HEK293 (cell line): ENCODE data around the gene OR13C4.

Experiments
- CTCF ChIA-PET: fragments of 350-600 bp; formaldehyde crosslinking; extraction: SDS; loops from one replicate; lab custom pipeline; 2021; ENCODE audit warnings: antibody characterized with exemption; lab: Yijun Ruan, JAX
- POLR2A ChIA-PET: fragments of 300-600 bp; formaldehyde crosslinking; extraction: SDS; loops from one replicate; lab custom pipeline; 2020; ENCODE audit warnings: antibody characterized with exemption, inconsistent platforms; lab: Yijun Ruan, JAX
- H3K27ac ChIP-seq: fragments of 200-500 bp; sonication (Bioruptor generic); 2 replicates; pipeline ENCODE4 v1.5.1; 2014; ENCODE audit warnings: low read depth, low read length, control low read depth, inconsistent platforms; ENCODE audit errors: extremely low read depth
- H3K36me3 ChIP-seq, 2 experiments: fragments of 200-500 bp in 1 of 2; sonication (Bioruptor generic) in 1 of 2; 1 replicate in 1 of 2; 2 replicates in 1 of 2; pipeline ENCODE4 v1.5.1; 2014 to 2017; ENCODE audit warnings: inconsistent platforms in 2 of 2, low read length in 2 of 2; ENCODE audit not compliant: control insufficient read depth in 2 of 2, insufficient read depth in 1 of 2
- H3K4me1 ChIP-seq: fragments of 200-500 bp; sonication (Bioruptor generic); 2 replicates; pipeline ENCODE4 v1.5.1; 2014; ENCODE audit warnings: mild to moderate bottlenecking, low read length, inconsistent platforms; ENCODE audit not compliant: control insufficient read depth, insufficient read depth
- H3K4me3 ChIP-seq: 2 replicates; pipeline ENCODE4 v1.5.1; 2011; ENCODE audit warnings: low read depth, mild to moderate bottlenecking, control low read depth, low read length, moderate library complexity
- H3K9me3 ChIP-seq: fragments of 200-500 bp; sonication (Bioruptor generic); 2 replicates; pipeline ENCODE4 v1.5.1; 2014; ENCODE audit warnings: low read depth, low read length, inconsistent platforms; ENCODE audit not compliant: control insufficient read depth, insufficient read depth
- KLF16 ChIP-seq: fragments of 450-650 bp; formaldehyde crosslinking; IDR thresholded peaks from 2 replicates; pipeline ENCODE4 v1.5.1; 2017; ENCODE audit warnings: missing biosample characterization, missing genetic modification characterization
- YY1 ChIP-seq: fragments of 450-650 bp; formaldehyde crosslinking; IDR thresholded peaks from 2 replicates; pipeline ENCODE4 v1.5.1; 2018; ENCODE audit warnings: missing biosample characterization, missing genetic modification characterization
- ZBTB1 ChIP-seq: fragments of 450-650 bp; formaldehyde crosslinking; IDR thresholded peaks from 2 replicates; pipeline ENCODE4 v1.5.1; 2016; ENCODE audit warnings: missing biosample characterization, missing genetic modification characterization
- ZBTB49 ChIP-seq: fragments of 450-650 bp; formaldehyde crosslinking; IDR thresholded peaks from 2 replicates; pipeline ENCODE4 v1.5.1; 2016; ENCODE audit warnings: missing biosample characterization, missing genetic modification characterization, low read depth
- ZFHX2 ChIP-seq: fragments of 450-650 bp; formaldehyde crosslinking; conservative IDR thresholded peaks from 2 replicates; pipeline ENCODE4 v1.5.1; 2016; ENCODE audit warnings: missing biosample characterization, missing genetic modification characterization
- ZNF239 ChIP-seq: fragments of 450-650 bp; formaldehyde crosslinking; IDR thresholded peaks from 2 replicates; pipeline ENCODE4 v1.5.1; 2016; ENCODE audit warnings: missing biosample characterization, missing genetic modification characterization
- ZNF274 ChIP-seq, 2 experiments: fragments of 200-500 bp in 1 of 2; fragments of 450-650 bp in 1 of 2; sonication (Bioruptor generic) in 1 of 2; formaldehyde crosslinking in 1 of 2; IDR thresholded peaks; 2 replicates each; pipeline versions ENCODE4 v1.5.1 to v1.6.1; 2014 to 2016; ENCODE audit warnings: borderline replicate concordance in 1 of 2, inconsistent platforms in 1 of 2, low read length in 1 of 2, missing biosample characterization in 1 of 2, missing genetic modification characterization in 1 of 2
- ZNF311 ChIP-seq: fragments of 450-650 bp; formaldehyde crosslinking; IDR thresholded peaks from 2 replicates; pipeline ENCODE4 v1.5.1; 2017; ENCODE audit warnings: missing biosample characterization, missing genetic modification characterization, borderline replicate concordance
- ZNF398 ChIP-seq: fragments of 450-650 bp; formaldehyde crosslinking; IDR thresholded peaks from 2 replicates; pipeline ENCODE4 v1.5.1; 2017; ENCODE audit warnings: missing biosample characterization, missing genetic modification characterization
- ZNF426 ChIP-seq: fragments of 450-650 bp; formaldehyde crosslinking; IDR thresholded peaks from 2 replicates; pipeline ENCODE4 v1.5.1; 2017; ENCODE audit warnings: missing biosample characterization, missing genetic modification characterization, mild to moderate bottlenecking, inconsistent platforms, moderate library complexity
- ZNF623 ChIP-seq: fragments of 450-650 bp; formaldehyde crosslinking; IDR thresholded peaks from 2 replicates; pipeline ENCODE4 v1.5.1; 2016; ENCODE audit warnings: missing biosample characterization, missing genetic modification characterization
- ZNF629 ChIP-seq: fragments of 450-650 bp; formaldehyde crosslinking; IDR thresholded peaks from 2 replicates; pipeline ENCODE4 v1.5.1; 2017; ENCODE audit warnings: missing biosample characterization, missing genetic modification characterization
- ZNF747 ChIP-seq: fragments of 450-650 bp; formaldehyde crosslinking; IDR thresholded peaks from 2 replicates; pipeline ENCODE4 v1.5.1; 2016; ENCODE audit warnings: missing biosample characterization, missing genetic modification characterization
- TF ChIP-seq, protein P1 (sequence below): fragments of 450-650 bp; formaldehyde crosslinking; IDR thresholded peaks from 2 replicates; pipeline ENCODE4 v1.5.1; 2016; ENCODE audit warnings: missing biosample characterization, missing genetic modification characterization

Gene OR13C4

GRCh38 chr9:104553261-104553660 is 26.3 kb upstream of the OR13C4 start:
- CTCF ChIA-PET: no interaction called here
- no peaks in the 10 kb centered on the region for H3K9me3 ChIP-seq
- POLR2A ChIA-PET: no interaction called here
- H3K4me1 ChIP-seq: no peaks in the 10 kb centered on the region
- H3K4me3 ChIP-seq: no peak overlapping the region
- no peak overlapping the region for H3K27ac ChIP-seq
- H3K36me3 ChIP-seq: no peaks in the 10 kb centered on the region
- TF ChIP-seq ZNF629: no peak
- no peak for TF ChIP-seq ZNF426 (tag by site-specific recombination)
- TF ChIP-seq ZBTB49 (tag by site-specific recombination): no peak
- no peak for TF ChIP-seq KLF16 (tag by site-specific recombination)
- no peak for TF ChIP-seq ZNF398 (tag by site-specific recombination)
- no peak for TF ChIP-seq ZNF623
- TF ChIP-seq, protein P1, sequence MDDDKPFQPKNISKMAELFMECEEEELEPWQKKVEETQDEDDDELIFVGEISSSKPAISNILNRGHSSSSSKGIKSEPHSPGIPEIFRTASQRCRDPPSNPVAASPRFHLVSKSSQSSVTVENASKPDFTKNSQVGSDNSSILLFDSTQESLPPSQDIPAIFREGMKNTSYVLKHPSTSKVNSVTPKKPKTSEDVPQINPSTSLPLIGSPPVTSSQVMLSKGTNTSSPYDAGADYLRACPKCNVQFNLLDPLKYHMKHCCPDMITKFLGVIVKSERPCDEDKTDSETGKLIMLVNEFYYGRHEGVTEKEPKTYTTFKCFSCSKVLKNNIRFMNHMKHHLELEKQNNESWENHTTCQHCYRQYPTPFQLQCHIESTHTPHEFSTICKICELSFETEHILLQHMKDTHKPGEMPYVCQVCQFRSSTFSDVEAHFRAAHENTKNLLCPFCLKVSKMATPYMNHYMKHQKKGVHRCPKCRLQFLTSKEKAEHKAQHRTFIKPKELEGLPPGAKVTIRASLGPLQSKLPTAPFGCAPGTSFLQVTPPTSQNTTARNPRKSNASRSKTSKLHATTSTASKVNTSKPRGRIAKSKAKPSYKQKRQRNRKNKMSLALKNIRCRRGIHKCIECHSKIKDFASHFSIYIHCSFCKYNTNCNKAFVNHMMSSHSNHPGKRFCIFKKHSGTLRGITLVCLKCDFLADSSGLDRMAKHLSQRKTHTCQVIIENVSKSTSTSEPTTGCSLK (tag by site-specific recombination): no peak

- ChIA-PET POLR2A (no interaction called here), CTCF (no interaction called here)
- TF ChIP-seq ZBTB1 (tag by site-specific recombination) (no peak), ZNF274 (IDR thresholded peaks at IDR 0.05; ENCODE audit: low read length) (no peak), ZNF274 (tag by site-specific recombination; IDR thresholded peaks at IDR 0.05; ENCODE audit: borderline replicate concordance) (no peak), YY1 (tag by site-specific recombination) (no peak)
- Histone ChIP-seq H3K4me3 (no peak overlapping the region), H3K27ac (no peak overlapping the region), H3K4me1 (no peaks in the 10 kb centered on the region), H3K36me3 (no peaks in the 10 kb centered on the region), H3K9me3 (no peaks in the 10 kb centered on the region)
Measured at GRCh38 chr9:104544644-104545043, 17.6 kb upstream of the OR13C4 start.

DNA sequence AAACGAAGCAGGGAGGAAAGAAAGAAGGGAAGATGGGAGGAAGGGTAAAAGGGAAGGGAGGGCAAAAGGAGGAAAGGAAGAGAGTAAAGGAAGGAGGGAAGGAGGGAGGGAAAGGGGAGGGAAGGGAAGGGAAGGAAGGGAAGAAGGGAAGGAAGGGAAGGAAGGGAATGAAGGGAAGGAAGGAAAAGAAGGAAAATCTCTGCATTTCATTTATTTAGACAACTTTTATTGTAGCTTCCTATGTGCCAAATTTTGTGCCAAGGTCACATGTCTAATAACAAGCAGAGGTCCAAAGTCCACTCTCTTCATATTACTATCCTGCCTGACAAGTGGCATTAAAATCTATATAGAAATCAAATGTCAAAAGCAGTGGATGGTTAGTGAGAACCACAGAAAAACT is 12.3 kb upstream of the OR13C4 start:
- POLR2A ChIA-PET: no interaction called here
- CTCF ChIA-PET: interaction anchor here (0.6 kb wide), 1 partner anchor 214 kb away, joined by 4 read pairs; no protein-coding TSS in a partner anchor
- TF ChIP-seq ZFHX2 (tag by site-specific recombination) (no peak), ZNF311 (tag by site-specific recombination) (no peak), ZNF747 (tag by site-specific recombination) (no peak), ZNF239 (no peak)
- Histone ChIP-seq H3K36me3 (no peaks in the 10 kb centered on the region), H3K27ac (no peak overlapping the region), H3K4me3 (no peak overlapping the region), H3K9me3 (no peaks in the 10 kb centered on the region), H3K4me1 (no peaks in the 10 kb centered on the region)
